ENCODE data around the gene MYRF.

The MYRF gene

DNA sequence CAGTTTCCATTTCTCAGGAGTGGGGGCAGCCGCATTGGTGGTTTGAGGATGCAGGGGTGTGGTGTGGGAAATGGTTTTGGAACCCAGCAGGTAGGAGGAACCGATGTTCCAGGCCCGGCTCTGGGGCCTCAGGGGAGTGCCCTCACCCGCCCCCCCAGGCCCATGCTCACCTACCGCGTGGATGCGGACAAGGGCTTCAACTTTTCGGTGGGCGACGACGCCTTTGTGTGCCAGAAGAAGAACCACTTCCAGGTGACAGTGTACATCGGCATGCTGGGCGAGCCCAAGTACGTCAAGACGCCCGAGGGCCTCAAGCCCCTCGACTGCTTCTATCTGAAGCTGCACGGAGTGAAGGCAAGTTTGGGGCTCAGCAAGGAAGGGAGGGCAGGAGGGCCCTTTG lies 21.4 kb downstream of the MYRF start:
- H3K4me3 ChIP-seq (replicated peaks; ENCODE audit: low read depth, low read length) = no peak overlapping the region
- TF ChIP-seq, protein P1, sequence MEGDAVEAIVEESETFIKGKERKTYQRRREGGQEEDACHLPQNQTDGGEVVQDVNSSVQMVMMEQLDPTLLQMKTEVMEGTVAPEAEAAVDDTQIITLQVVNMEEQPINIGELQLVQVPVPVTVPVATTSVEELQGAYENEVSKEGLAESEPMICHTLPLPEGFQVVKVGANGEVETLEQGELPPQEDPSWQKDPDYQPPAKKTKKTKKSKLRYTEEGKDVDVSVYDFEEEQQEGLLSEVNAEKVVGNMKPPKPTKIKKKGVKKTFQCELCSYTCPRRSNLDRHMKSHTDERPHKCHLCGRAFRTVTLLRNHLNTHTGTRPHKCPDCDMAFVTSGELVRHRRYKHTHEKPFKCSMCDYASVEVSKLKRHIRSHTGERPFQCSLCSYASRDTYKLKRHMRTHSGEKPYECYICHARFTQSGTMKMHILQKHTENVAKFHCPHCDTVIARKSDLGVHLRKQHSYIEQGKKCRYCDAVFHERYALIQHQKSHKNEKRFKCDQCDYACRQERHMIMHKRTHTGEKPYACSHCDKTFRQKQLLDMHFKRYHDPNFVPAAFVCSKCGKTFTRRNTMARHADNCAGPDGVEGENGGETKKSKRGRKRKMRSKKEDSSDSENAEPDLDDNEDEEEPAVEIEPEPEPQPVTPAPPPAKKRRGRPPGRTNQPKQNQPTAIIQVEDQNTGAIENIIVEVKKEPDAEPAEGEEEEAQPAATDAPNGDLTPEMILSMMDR (IDR thresholded peaks at IDR 0.05; ENCODE audit: low read depth, low read length, missing control alignments) = no peak
- DNase-seq (ENCODE audit: extremely low read depth, low read depth) = no peak

DNA sequence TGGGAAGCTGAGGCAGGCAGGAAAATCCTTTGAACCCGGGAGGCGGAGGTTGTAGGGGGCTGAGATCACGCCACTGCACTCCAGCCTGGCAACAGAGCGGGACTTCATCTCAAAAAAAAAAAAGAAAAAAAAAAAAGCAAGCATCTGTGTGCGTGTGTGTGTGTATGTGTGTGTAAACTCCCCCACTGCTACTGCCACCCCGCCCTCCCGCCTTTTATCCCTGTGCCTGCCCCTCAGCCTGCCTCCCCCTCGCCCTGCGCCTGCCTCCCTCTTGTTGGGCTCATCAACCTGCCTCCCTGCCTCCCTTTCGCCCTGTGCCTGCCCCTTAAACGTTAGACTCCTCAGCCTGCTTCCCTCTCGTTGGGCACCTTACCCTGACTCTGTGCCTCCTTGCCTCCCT lies 22.0 kb downstream of the MYRF start:
- no peak overlapping the region for H3K4me3 ChIP-seq (replicated peaks; ENCODE audit: low read depth, low read length)
- no peak for DNase-seq (ENCODE audit: extremely low read depth, low read depth)
- TF ChIP-seq, protein P1 (IDR thresholded peaks at IDR 0.05; ENCODE audit: low read depth, low read length, missing control alignments) = no peak

DNA sequence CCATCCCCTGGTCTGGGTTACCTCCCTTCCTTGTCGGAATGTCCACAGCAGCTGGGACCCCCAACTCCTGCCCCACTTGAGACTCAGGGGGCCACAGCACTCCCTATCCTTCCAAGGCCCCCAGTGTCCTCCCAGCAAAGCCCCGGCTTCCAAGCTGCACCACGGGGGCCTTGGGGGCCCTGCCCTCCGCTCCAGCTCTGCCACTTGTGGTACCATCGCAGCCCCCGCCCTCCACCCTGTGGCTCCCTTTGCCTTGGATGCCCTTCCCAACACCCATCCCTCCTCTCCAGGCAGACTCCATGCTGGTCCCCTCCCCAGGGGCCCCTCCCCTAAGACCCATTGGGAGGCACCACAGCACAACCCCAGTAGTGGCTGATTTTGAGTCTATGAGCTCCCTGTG lies 22.7 kb downstream of the MYRF start:
- no peak overlapping the region for H3K4me3 ChIP-seq (replicated peaks; ENCODE audit: low read depth, low read length)
- no peak for DNase-seq (ENCODE audit: extremely low read depth, low read depth)
- TF ChIP-seq, protein P1 (IDR thresholded peaks at IDR 0.05; ENCODE audit: low read depth, low read length, missing control alignments) = no peak

DNA sequence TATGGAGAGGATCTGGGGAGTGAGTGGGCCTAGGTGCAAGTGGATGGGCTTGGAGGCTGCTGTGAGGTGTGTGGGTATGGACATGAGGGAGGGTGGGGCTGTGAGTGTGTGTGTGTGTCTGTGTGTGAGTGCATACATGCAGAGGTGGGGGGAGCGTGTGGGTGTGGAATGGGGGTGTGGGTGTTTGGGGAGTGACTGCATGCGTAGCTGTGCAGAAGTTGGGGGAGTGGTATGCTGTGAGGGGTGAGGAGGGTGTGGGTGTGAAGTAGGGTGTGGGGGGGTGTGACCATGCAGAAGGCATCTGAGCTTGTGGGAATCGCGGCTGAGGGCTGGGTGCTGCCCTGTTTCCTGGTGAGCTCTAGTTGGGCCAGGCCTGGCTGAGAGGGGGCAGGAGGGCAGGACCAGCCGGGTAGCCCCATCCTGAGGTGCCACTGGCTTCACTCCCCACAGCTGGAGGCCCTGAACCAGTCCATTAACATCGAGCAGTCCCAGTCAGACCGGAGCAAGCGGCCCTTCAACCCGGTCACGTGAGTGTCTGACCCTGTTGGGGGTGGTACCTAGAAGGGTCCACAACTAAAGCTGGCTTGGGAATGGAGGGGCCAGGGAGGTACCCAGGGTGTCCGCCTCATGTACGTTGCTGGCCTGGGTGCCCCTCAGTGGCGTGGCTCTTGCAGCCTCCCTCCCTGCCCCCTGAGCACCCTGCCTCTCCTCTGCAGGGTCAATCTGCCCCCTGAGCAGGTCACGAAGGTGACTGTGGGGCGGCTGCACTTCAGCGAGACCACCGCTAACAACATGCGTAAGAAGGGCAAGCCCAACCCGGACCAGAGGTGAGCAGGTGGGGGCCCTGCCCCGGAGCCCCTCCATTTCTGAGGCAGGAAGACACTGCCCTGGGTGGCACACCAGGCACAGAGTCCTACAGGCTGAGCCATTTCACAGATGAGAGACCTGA lies 23.4 kb downstream of the MYRF start:
- DNase-seq (ENCODE audit: extremely low read depth, low read depth) = no peak
- TF ChIP-seq, protein P1 (IDR thresholded peaks at IDR 0.05; ENCODE audit: low read depth, low read length, missing control alignments) = no peak
- no peak overlapping the region for H3K4me3 ChIP-seq (replicated peaks; ENCODE audit: low read depth, low read length)

- DNase-seq (ENCODE audit: extremely low read depth, low read depth) = no peak
- TF ChIP-seq, protein P1 (IDR thresholded peaks at IDR 0.05; ENCODE audit: low read depth, low read length, missing control alignments) = peak; percentile 91
- no peak overlapping the region for H3K4me3 ChIP-seq (replicated peaks; ENCODE audit: low read depth, low read length)
These were observed 24.2 kb downstream of the MYRF start for GRCh38 chr11:61776561-61777075.

GRCh38 chr11:61777234-61778090 lies 25.0 kb downstream of the MYRF start:
- DNase-seq (ENCODE audit: extremely low read depth, low read depth) = no peak
- TF ChIP-seq, protein P1 (IDR thresholded peaks at IDR 0.05; ENCODE audit: low read depth, low read length, missing control alignments) = no peak
- H3K4me3 ChIP-seq (replicated peaks; ENCODE audit: low read depth, low read length) = no peak overlapping the region
